ENCODE measurements around the gene CBX1.

The CBX1 gene

GRCh38 chr17:48024149-48025039 lies 76.9 kb downstream of the CBX1 start:
- DNase-seq = no peak

- peak; percentile 42 for DNase-seq
Observed at GRCh38 chr17:48023400-48024148, 77.7 kb downstream of the CBX1 start.

- no peak for DNase-seq
Observed at GRCh38 chr17:48022901-48023300, 78.4 kb downstream of the CBX1 start.

GRCh38 chr17:48021934-48022333 lies 79.3 kb downstream of the CBX1 start:
- DNase-seq = no peak

Data from kidney glomerular epithelial cell (primary cell).